CD4-positive, alpha-beta T cell (primary cell): ENCODE data around the gene ARMH3. TPM values are rescaled to one million over a fixed set of nuclear protein-coding genes. Genes with fewer than 3 reads are reported as not detected.

ENCODE experiments used
- ATAC-seq: fragments of 200-7000 bp; cut with Tn5 transposase; one replicate; pipeline ENCODE4 v1.10.0; 2022; ENCODE audit warnings: mild to moderate bottlenecking; ENCODE audit not compliant: poor library complexity
- CTCF ChIA-PET: fragments of 350-600 bp; sonication (Branson Sonifier 250); formaldehyde crosslinking; loops from one replicate; lab custom pipeline; 2021; ENCODE audit warnings: antibody characterized with exemption, inconsistent platforms; lab: Charles Lee
- POLR2A ChIA-PET: fragments of 350-600 bp; sonication (Branson Sonifier 250); formaldehyde crosslinking; loops from one replicate; lab custom pipeline; 2021; ENCODE audit warnings: antibody characterized with exemption, inconsistent platforms; lab: Charles Lee
- DNase-seq, 14 experiments: peaks; one replicate each; pipeline ENCODE4 v3.0.0-alpha.2; 2013 to 2020; ENCODE audit warnings: mixed read lengths in 2 of 14
- H3K27ac ChIP-seq, 2 donors: one replicate each; pipeline versions ENCODE4 v1.5.1 to v1.7.0; 2013; ENCODE audit warnings: low read length in 2 of 2, low read depth in 1 of 2, mild to moderate bottlenecking in 1 of 2
- H3K27me3 ChIP-seq, 2 experiments: 1 replicate in 1 of 2; 2 replicates in 1 of 2; pipeline versions ENCODE4 v1.6.1 to v1.7.0; 2013; ENCODE audit warnings: low read length in 2 of 2, control low read depth in 1 of 2, mild to moderate bottlenecking in 1 of 2, moderate library complexity in 1 of 2; ENCODE audit not compliant: insufficient read depth in 2 of 2, control insufficient read depth in 1 of 2
- H3K36me3 ChIP-seq: one replicate; pipeline ENCODE4 v1.6.1; 2013; ENCODE audit warnings: low read length, control low read depth; ENCODE audit not compliant: insufficient read depth
- H3K4me1 ChIP-seq: one replicate; pipeline ENCODE4 v1.6.1; 2013; ENCODE audit warnings: low read length, control low read depth; ENCODE audit not compliant: insufficient read depth
- H3K4me3 ChIP-seq: one replicate; pipeline ENCODE4 v1.5.1; 2013; ENCODE audit warnings: mild to moderate bottlenecking, low read length, moderate library complexity
- H3K9me3 ChIP-seq, 2 experiments: 1 replicate in 1 of 2; 2 replicates in 1 of 2; pipeline versions ENCODE4 v1.6.1 to v1.7.0; 2013; ENCODE audit warnings: low read length in 2 of 2, mild to moderate bottlenecking in 2 of 2, control low read depth in 1 of 2, moderate library complexity in 1 of 2; ENCODE audit not compliant: control insufficient read depth in 1 of 2, insufficient read depth in 1 of 2
- H3K27ac Mint-ChIP-seq: one replicate; pipeline ENCODE4 v1.8.0; 2020; ENCODE audit warnings: mixed read lengths
- H3K27me3 Mint-ChIP-seq: one replicate; pipeline ENCODE4 v1.8.0; 2021; ENCODE audit warnings: mixed read lengths
- H3K36me3 Mint-ChIP-seq: one replicate; pipeline ENCODE4 v1.8.0; 2021; ENCODE audit warnings: low read depth, mixed read lengths
- H3K4me1 Mint-ChIP-seq: one replicate; pipeline ENCODE4 v1.8.0; 2021; ENCODE audit warnings: low read depth, mixed read lengths
- H3K4me3 Mint-ChIP-seq: one replicate; pipeline ENCODE4 v1.8.0; 2020; ENCODE audit warnings: mild to moderate bottlenecking, mixed read lengths
- H3K9me3 Mint-ChIP-seq: one replicate; pipeline ENCODE4 v1.8.0; 2020; ENCODE audit warnings: mixed read lengths
- intact Hi-C, 2 experiments: fragments of 100-400 bp; cut with DNase I in 1 of 2; cut with micrococcal nuclease in 1 of 2; formaldehyde crosslinking; loops; one replicate each; pipeline versions ENCODE4 v1.15.1 to v1.9.0; 2023 to 2025; cut with DNase I, micrococcal nuclease
- total RNA-seq, 174 experiments: library from RNA in 2 of 174; stranded (reverse) in 2 of 174; gene quantifications; one replicate each; pipeline ENCODE4 v1.2.3 and lab custom pipeline; 2021 to 2026
- TF ChIP-seq, protein P1 (sequence below): fragments of 200-600 bp; IDR thresholded peaks from one replicate; pipeline ENCODE4 v1.8.0; 2022; ENCODE audit warnings: antibody characterized with exemption, mild to moderate bottlenecking

The ARMH3 gene
- total RNA-seq, 2 experiments from 2014 or later: 17.7 to 18.9 TPM

DNA sequence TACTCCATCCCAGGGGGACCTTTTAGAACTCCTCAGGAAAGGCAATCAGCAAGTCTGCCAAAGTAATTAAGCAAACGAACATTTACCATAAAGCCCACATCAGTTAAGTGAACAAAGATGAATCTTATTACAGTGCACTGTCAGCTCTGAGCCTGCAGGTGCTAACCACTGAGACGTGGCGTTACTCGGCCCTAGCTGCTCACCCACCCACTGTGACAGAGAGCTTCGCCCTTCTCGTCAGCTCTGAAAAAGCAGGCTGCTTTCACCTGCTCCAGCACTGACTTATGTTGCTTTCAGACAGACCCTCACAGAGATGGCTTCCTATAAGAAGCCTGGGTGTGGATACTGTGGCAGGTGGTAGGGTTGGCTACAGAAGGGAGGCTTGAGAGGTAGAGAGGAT, 154.6 kb downstream of the ARMH3 start:
- intact Hi-C loops: no loop called here
- no peaks in the 10 kb centered on the region for H3K27me3 ChIP-seq
- peaks cover 28% of the 10 kb centered on the region for H3K36me3 Mint-ChIP-seq
- no peaks in the 10 kb centered on the region for H3K9me3 Mint-ChIP-seq
- no peak overlapping the region for H3K4me3 ChIP-seq
- peaks cover 9% of the 10 kb centered on the region for H3K36me3 ChIP-seq
- no peaks in the 10 kb centered on the region for H3K4me1 ChIP-seq
- POLR2A ChIA-PET: no interaction called here
- no peak overlapping the region for H3K27ac ChIP-seq
- no peaks in the 10 kb centered on the region for H3K9me3 ChIP-seq
- no peak for ATAC-seq
- H3K4me3 Mint-ChIP-seq: no peak overlapping the region
- no peaks in the 10 kb centered on the region for H3K27me3 Mint-ChIP-seq
- TF ChIP-seq, protein P1, sequence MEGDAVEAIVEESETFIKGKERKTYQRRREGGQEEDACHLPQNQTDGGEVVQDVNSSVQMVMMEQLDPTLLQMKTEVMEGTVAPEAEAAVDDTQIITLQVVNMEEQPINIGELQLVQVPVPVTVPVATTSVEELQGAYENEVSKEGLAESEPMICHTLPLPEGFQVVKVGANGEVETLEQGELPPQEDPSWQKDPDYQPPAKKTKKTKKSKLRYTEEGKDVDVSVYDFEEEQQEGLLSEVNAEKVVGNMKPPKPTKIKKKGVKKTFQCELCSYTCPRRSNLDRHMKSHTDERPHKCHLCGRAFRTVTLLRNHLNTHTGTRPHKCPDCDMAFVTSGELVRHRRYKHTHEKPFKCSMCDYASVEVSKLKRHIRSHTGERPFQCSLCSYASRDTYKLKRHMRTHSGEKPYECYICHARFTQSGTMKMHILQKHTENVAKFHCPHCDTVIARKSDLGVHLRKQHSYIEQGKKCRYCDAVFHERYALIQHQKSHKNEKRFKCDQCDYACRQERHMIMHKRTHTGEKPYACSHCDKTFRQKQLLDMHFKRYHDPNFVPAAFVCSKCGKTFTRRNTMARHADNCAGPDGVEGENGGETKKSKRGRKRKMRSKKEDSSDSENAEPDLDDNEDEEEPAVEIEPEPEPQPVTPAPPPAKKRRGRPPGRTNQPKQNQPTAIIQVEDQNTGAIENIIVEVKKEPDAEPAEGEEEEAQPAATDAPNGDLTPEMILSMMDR: no peak
- CTCF ChIA-PET: no interaction called here
- no peak overlapping the region for H3K27ac Mint-ChIP-seq
- peaks cover 12% of the 10 kb centered on the region for H3K4me1 Mint-ChIP-seq
- no peak for DNase-seq

DNA sequence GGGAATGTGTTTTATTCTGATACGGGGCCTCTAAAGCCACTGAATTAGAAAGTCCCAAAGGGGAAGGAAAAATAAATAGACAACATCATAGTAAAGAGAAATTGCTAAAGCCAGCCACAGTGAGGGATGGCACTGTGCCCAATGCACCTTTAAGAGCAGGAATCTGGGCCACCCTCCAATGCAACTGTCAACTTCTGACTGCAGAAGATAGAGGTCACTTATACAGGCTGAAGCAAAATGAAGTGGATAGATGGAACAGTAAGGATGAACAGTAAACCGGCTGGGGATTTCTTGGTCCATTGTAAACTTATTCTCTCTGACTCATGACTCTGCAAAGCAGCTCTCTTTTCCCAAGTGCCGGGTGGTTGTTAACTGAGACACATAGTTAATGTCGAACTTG, 158.3 kb downstream of the ARMH3 start:
- Mint-ChIP-seq H3K27ac (no peak overlapping the region), H3K27me3 (no peaks in the 10 kb centered on the region), H3K4me3 (no peak overlapping the region), H3K36me3 (peaks cover 15% of the 10 kb centered on the region), H3K4me1 (peaks cover 5% of the 10 kb centered on the region), H3K9me3 (no peaks in the 10 kb centered on the region)
- DNase-seq (no peak), ATAC-seq (no peak)
- no peak overlapping the region for H3K27ac ChIP-seq
- intact Hi-C loops: no loop called here
- ChIA-PET POLR2A (no interaction called here), CTCF (interaction anchor here (1.1 to 1.4 kb wide), 2 partner anchors 8 to 113 kb away, joined by 3 to 4 read pairs; no protein-coding TSS in a partner anchor)
- peaks cover 2% of the 10 kb centered on the region for H3K36me3 ChIP-seq
- no peaks in the 10 kb centered on the region for H3K4me1 ChIP-seq
- TF ChIP-seq, protein P1: no peak
- H3K27me3 ChIP-seq: no peaks in the 10 kb centered on the region
- H3K4me3 ChIP-seq: no peak overlapping the region
- H3K9me3 ChIP-seq: no peaks in the 10 kb centered on the region

DNA sequence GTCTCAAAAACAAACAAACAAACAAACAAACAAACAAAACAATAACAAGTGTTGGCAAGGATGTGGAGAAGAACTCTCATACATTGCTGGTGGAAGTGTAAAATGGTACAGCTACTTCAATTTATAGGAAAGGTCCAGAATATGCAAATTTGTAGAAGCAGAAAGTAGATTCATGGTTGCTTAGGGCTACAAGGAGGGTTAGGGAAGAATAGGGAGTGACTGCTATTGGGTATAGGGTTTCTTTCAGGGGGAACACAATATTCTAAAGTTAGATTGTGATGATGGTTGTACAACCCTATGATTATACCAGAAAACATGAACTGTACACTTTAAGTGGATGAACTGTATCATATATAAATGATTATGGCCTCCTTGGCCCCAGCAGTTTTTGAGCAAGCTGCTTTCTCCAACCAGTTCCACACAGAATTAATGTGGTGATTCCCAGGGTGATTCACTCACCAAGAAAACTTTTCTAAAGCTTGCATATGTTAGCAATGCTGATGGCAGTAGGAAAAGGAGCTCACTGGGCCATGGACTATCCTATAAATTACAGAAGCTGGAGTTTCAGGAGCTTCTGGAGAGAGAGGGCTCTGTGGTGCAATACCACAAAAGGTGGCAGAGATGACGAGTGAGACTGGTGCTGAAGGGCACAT, 159.6 kb downstream of the ARMH3 start:
- POLR2A ChIA-PET: no interaction called here
- Histone ChIP-seq H3K36me3 (no peaks in the 10 kb centered on the region), H3K9me3 (no peaks in the 10 kb centered on the region), H3K27ac (no peak overlapping the region), H3K4me3 (no peak overlapping the region), H3K27me3 (no peaks in the 10 kb centered on the region), H3K4me1 (no peaks in the 10 kb centered on the region)
- Mint-ChIP-seq H3K27ac (no peak overlapping the region), H3K36me3 (peaks cover 6% of the 10 kb centered on the region), H3K4me3 (no peak overlapping the region), H3K4me1 (peaks cover 5% of the 10 kb centered on the region), H3K27me3 (no peaks in the 10 kb centered on the region), H3K9me3 (no peaks in the 10 kb centered on the region)
- DNase-seq: no peak
- CTCF ChIA-PET: interaction anchor here (0.6 kb wide), 1 partner anchor 996 kb away, joined by 5 read pairs; no protein-coding TSS in a partner anchor
- no peak for ATAC-seq
- TF ChIP-seq, protein P1: no peak
- intact Hi-C loops: no loop called here
